H1 (cell line): ENCODE measurements around the gene SUGP2. TPM values are rescaled to one million over a fixed set of nuclear protein-coding genes. Genes with fewer than 3 reads are reported as not detected.

ENCODE experiments used
- CTCF ChIA-PET: fragments of 300-600 bp; sonication (Branson Sonifier 250); formaldehyde crosslinking; loops from one replicate; lab custom pipeline; 2021; ENCODE audit not compliant: partially characterized antibody; lab: Charles Lee
- POLR2A ChIA-PET: fragments of 300-600 bp; sonication (Branson Sonifier 250); formaldehyde crosslinking; loops from one replicate; lab custom pipeline; 2021; ENCODE audit warnings: inconsistent platforms; ENCODE audit not compliant: partially characterized antibody; lab: Charles Lee
- DNase-seq, 2 experiments: peaks; one replicate each; pipeline versions ENCODE4 v3.0.0 to v3.0.0-alpha.2; 2010 to 2022; ENCODE audit warnings: low spot score in 2 of 2, low read depth in 1 of 2, mixed read lengths in 1 of 2
- FAIRE-seq: peaks from 2 replicates; lab custom pipeline; 2011; peaks lifted over from hg19 to GRCh38; lab: Jason Lieb, UNC
- H2AFZ ChIP-seq: 2 replicates; pipeline ENCODE4 v1.8.1; 2012; ENCODE audit warnings: low read length, inconsistent platforms
- H2AK5ac ChIP-seq: 2 replicates; pipeline ENCODE4 v1.6.1; 2013; ENCODE audit warnings: low read depth, low read length
- H2BK120ac ChIP-seq: replicated peaks from 2 replicates; pipeline ENCODE3; 2013; ENCODE audit warnings: low read depth, low read length, inconsistent platforms
- H2BK12ac ChIP-seq: 2 replicates; pipeline ENCODE4 v1.6.1; 2013; ENCODE audit warnings: low read depth, low read length
- H2BK15ac ChIP-seq: 2 replicates; pipeline ENCODE4 v1.6.1; 2013; ENCODE audit warnings: low read length
- H2BK20ac ChIP-seq: 2 replicates; pipeline ENCODE4 v1.6.1; 2013; ENCODE audit warnings: low read length
- H2BK5ac ChIP-seq: 2 replicates; pipeline ENCODE4 v1.6.1; 2013; ENCODE audit warnings: low read depth, low read length
- H3K14ac ChIP-seq: 2 replicates; pipeline ENCODE4 v1.6.1; 2013; ENCODE audit warnings: inconsistent platforms; ENCODE audit not compliant: insufficient read length
- H3K18ac ChIP-seq: 2 replicates; pipeline ENCODE4 v1.6.1; 2013; ENCODE audit warnings: low read length; ENCODE audit errors: extremely low read depth
- H3K23ac ChIP-seq: 2 replicates; pipeline ENCODE4 v1.6.1; 2013; ENCODE audit warnings: inconsistent platforms; ENCODE audit not compliant: insufficient read length
- H3K23me2 ChIP-seq: 2 replicates; pipeline ENCODE4 v1.6.1; 2013; ENCODE audit warnings: low read depth, low read length
- H3K27ac ChIP-seq: 2 replicates; pipeline ENCODE4 v1.6.1; 2011; ENCODE audit warnings: low read depth, low read length, inconsistent platforms
- H3K27me3 ChIP-seq, 4 experiments: replicated peaks in 1 of 4; 1 replicate in 1 of 4; 2 replicates in 3 of 4; pipeline versions ENCODE4 v1.6.1 to v1.8.1; 2011 to 2013; ENCODE audit warnings: low read length in 3 of 4, mild to moderate bottlenecking in 3 of 4, inconsistent platforms in 2 of 4, mixed read lengths in 2 of 4, moderate library complexity in 1 of 4; ENCODE audit not compliant: control insufficient read depth in 3 of 4, insufficient read depth in 3 of 4; ENCODE audit errors: extremely low read depth in 1 of 4
- H3K36me3 ChIP-seq, 4 experiments: 2 replicates each; pipeline versions ENCODE4 v1.6.1 to v1.8.1; 2011 to 2013; ENCODE audit warnings: mild to moderate bottlenecking in 4 of 4, low read length in 3 of 4, moderate library complexity in 2 of 4, control low read depth in 1 of 4, inconsistent platforms in 1 of 4; ENCODE audit not compliant: insufficient read depth in 4 of 4, control insufficient read depth in 2 of 4
- H3K4ac ChIP-seq: replicated peaks from 2 replicates; pipeline ENCODE3; 2013; ENCODE audit warnings: low read length, low read depth, mixed read lengths, inconsistent platforms; ENCODE audit not compliant: insufficient read length
- H3K4me1 ChIP-seq, 4 experiments: replicated peaks in 1 of 4; 1 replicate in 1 of 4; 2 replicates in 3 of 4; pipeline versions ENCODE4 v1.6.1 to v1.8.1; 2011 to 2013; ENCODE audit warnings: low read length in 3 of 4, inconsistent platforms in 2 of 4, mixed read lengths in 1 of 4; ENCODE audit not compliant: insufficient read depth in 4 of 4, control insufficient read depth in 3 of 4
- H3K4me2 ChIP-seq, 2 experiments: 2 replicates each; pipeline versions ENCODE4 v1.6.1 to v1.8.1; 2011 to 2013; ENCODE audit warnings: low read depth in 2 of 2, low read length in 2 of 2, control low read depth in 1 of 2, inconsistent platforms in 1 of 2, mild to moderate bottlenecking in 1 of 2; ENCODE audit not compliant: insufficient read depth in 1 of 2
- H3K4me3 ChIP-seq, 4 experiments: fragments of 200-600, 300-600 bp in 1 of 4; sonication (generic), shearing (Covaris generic), sonication (Bioruptor Twin) in 1 of 4; 2 replicates each; pipeline versions ENCODE4 v1.5.1 to v1.8.1; 2011 to 2016; ENCODE audit warnings: low read length in 4 of 4, low read depth in 3 of 4, control low read depth in 2 of 4, inconsistent platforms in 2 of 4, mild to moderate bottlenecking in 2 of 4, mixed read lengths in 1 of 4, moderate library complexity in 1 of 4; ENCODE audit not compliant: insufficient read depth in 2 of 4; ENCODE audit errors: extremely low read depth in 1 of 4
- H3K56ac ChIP-seq: replicated peaks from 2 replicates; pipeline ENCODE3; 2013; ENCODE audit warnings: low read depth, mild to moderate bottlenecking, mixed read lengths, low read length, inconsistent platforms; ENCODE audit not compliant: insufficient read length
- H3K79me1 ChIP-seq: 2 replicates; pipeline ENCODE4 v1.6.1; 2013; ENCODE audit warnings: low read depth, low read length, control low read depth
- H3K79me2 ChIP-seq, 2 experiments: 2 replicates each; pipeline versions ENCODE4 v1.6.1 to v1.8.1; 2012 to 2013; ENCODE audit warnings: low read length in 2 of 2, mild to moderate bottlenecking in 2 of 2, inconsistent platforms in 1 of 2; ENCODE audit not compliant: insufficient read depth in 2 of 2, control insufficient read depth in 1 of 2
- H3K9ac ChIP-seq, 4 experiments: replicated peaks in 1 of 4; 1 replicate in 1 of 4; 2 replicates in 3 of 4; pipeline versions ENCODE4 v1.6.1 to v1.8.1; 2011 to 2013; ENCODE audit warnings: low read depth in 3 of 4, low read length in 3 of 4, control low read depth in 2 of 4, mild to moderate bottlenecking in 2 of 4, moderate library complexity in 2 of 4, inconsistent platforms in 1 of 4; ENCODE audit errors: extremely low read depth in 1 of 4
- H3K9me3 ChIP-seq, 2 experiments: 2 replicates each; pipeline versions ENCODE4 v1.6.1 to v1.8.1; 2012 to 2013; ENCODE audit warnings: mild to moderate bottlenecking in 2 of 2, moderate library complexity in 2 of 2, control low read depth in 1 of 2, inconsistent platforms in 1 of 2, low read depth in 1 of 2, low read length in 1 of 2, mixed read lengths in 1 of 2; ENCODE audit not compliant: insufficient read depth in 2 of 2
- H4K20me1 ChIP-seq, 2 experiments: replicated peaks in 1 of 2; 2 replicates each; pipeline versions ENCODE3 to v1.8.1; 2011 to 2013; ENCODE audit warnings: inconsistent platforms in 2 of 2, low read length in 2 of 2, mild to moderate bottlenecking in 1 of 2; ENCODE audit not compliant: insufficient read depth in 2 of 2, control insufficient read depth in 1 of 2
- H4K5ac ChIP-seq: 2 replicates; pipeline ENCODE4 v1.6.1; 2013; ENCODE audit warnings: low read length, low read depth, mixed read lengths, inconsistent platforms; ENCODE audit not compliant: insufficient read length
- H4K8ac ChIP-seq: 2 replicates; pipeline ENCODE4 v1.8.0; 2013; ENCODE audit warnings: mild to moderate bottlenecking, moderate library complexity, low read length, inconsistent platforms; ENCODE audit not compliant: insufficient read depth; ENCODE audit errors: extremely low read depth
- H4K91ac ChIP-seq: replicated peaks from 2 replicates; pipeline ENCODE3; 2013; ENCODE audit warnings: low read length, mixed read lengths, inconsistent platforms; ENCODE audit not compliant: insufficient read length
- BCL11A ChIP-seq, 2 experiments: IDR thresholded peaks; one replicate each; pipeline ENCODE4 v1.6.1; 2011; ENCODE audit warnings: low read depth in 2 of 2, low read length in 2 of 2, mild to moderate bottlenecking in 2 of 2
- CTCF ChIP-seq, 3 experiments: IDR thresholded peaks; 1 replicate in 2 of 3; 2 replicates in 1 of 3; pipeline versions ENCODE4 v1.5.1 to v1.6.1; 2011; ENCODE audit warnings: low read length in 3 of 3, mild to moderate bottlenecking in 3 of 3, inconsistent platforms in 2 of 3, low read depth in 1 of 3, moderate library complexity in 1 of 3; ENCODE audit not compliant: insufficient read depth in 1 of 3; ENCODE audit errors: control extremely low read depth in 1 of 3
- KDM4A ChIP-seq: IDR thresholded peaks from one replicate; pipeline ENCODE4 v1.7.1; 2012; ENCODE audit warnings: low read depth, mild to moderate bottlenecking, moderate library complexity, low read length, inconsistent platforms; ENCODE audit not compliant: severe bottlenecking
- RFX5 ChIP-seq: IDR thresholded peaks from 2 replicates; pipeline ENCODE4 v1.6.1; 2011; ENCODE audit warnings: low read depth, low read length, improper control_type of control experiment, borderline replicate concordance
- WGBS, 2 experiments: shearing (Covaris generic) in 1 of 2; methylation state at CpG; one replicate each; pipeline versions ENCODE4 v1.1.6 to v1.1.7; 2013 to 2015; ENCODE audit warnings: low lambda C conversion rate in 2 of 2, mixed read lengths in 2 of 2, inconsistent platforms in 1 of 2, low coverage in 1 of 2, missing lambda C conversion rate in 1 of 2; ENCODE audit not compliant: insufficient replicate concordance in 2 of 2, insufficient coverage in 1 of 2, insufficient read length in 1 of 2; ENCODE audit errors: extremely low coverage in 1 of 2, missing lambda C conversion rate in 1 of 2; 5-methylcytosine and 5-hydroxymethylcytosine counted together
- polyA plus RNA-seq, 7 experiments: library from polyadenylated mRNA; depleted of rRNA in 3 of 7; stranded (reverse) in 5 of 7; unstranded in 2 of 7; fragments of >200 nt in 5 of 7; fragments of 200-250 nt in 2 of 7; gene quantifications; 1 replicate in 5 of 7; 2 replicates in 1 of 7; 4 replicates in 1 of 7; pipeline versions ENCODE4 v1.2.1 to v1.2.3, GENCODE V29; 2011 to 2013; ENCODE audit warnings: missing spikeins in 2 of 7, mixed read lengths in 2 of 7
- total RNA-seq: library from RNA; stranded (reverse); fragmentation: NEBNext Ultra II Directional; extraction: Animal tissue kit (Norgen Biotek cat#: 25700); gene quantifications from 2 replicates; pipeline ENCODE4 v1.2.1, GENCODE V29; 2021

SUGP2 gene
- total and polyA plus RNA-seq, 2 of the 8 experiments (the other 6 are each of a cell fraction or from before 2014, with no cell fraction given): 57.7 to 114 TPM

GRCh38 chr19:18961767-18962620, 71.3 kb downstream of the SUGP2 start:
- H3K4me3 ChIP-seq: peak overlapping the region in 1 of 4 experiments; percentile 15; a peak in 3 of 8 replicates
- H3K23me2 ChIP-seq: no peaks in the 10 kb centered on the region; the same call in 1 of the 2 replicates
- no peaks in the 10 kb centered on the region for H3K36me3 ChIP-seq
- no peak overlapping the region for H3K9ac ChIP-seq
- H2BK120ac ChIP-seq: no peak overlapping the region
- H2BK15ac ChIP-seq: peak overlapping the region; percentile 81; the same call in 1 of the 2 replicates
- peak overlapping the region; percentile 16; the same call in 1 of the 2 replicates for H2AK5ac ChIP-seq
- no peak overlapping the region for H3K18ac ChIP-seq
- FAIRE-seq: no peak
- no peaks in the 10 kb centered on the region for H3K9me3 ChIP-seq
- H3K56ac ChIP-seq: no peak overlapping the region
- peak; percentile 78 to 92 for DNase-seq
- no peak overlapping the region for H3K14ac ChIP-seq
- WGBS, 2 experiments: 45% methylated on average over 15 of the region's 26 CpGs; no CpG with 5 or more reads in 1 of the 2 experiments
- POLR2A ChIA-PET: interaction anchor here (0.6 to 1.2 kb wide), 7 partner anchors 9 to 231 kb away, joined by 3 to 8 read pairs (median 3); no protein-coding TSS in a partner anchor
- 0 out of 2 replicates have a peak overlapping the region, but pooled peaks have one; percentile 25 for H2AFZ ChIP-seq
- peak overlapping the region; percentile 9; the same call in 1 of the 2 replicates for H2BK20ac ChIP-seq
- peak overlapping the region; percentile 33 to 58 for H3K4me2 ChIP-seq
- H3K4ac ChIP-seq: no peak overlapping the region
- no peaks in the 10 kb centered on the region for H3K27me3 ChIP-seq
- no peak overlapping the region; the same call in none of the 2 replicates for H4K8ac ChIP-seq
- 0 out of 2 replicates have a peak overlapping the region, but pooled peaks have one; percentile 39 for H2BK12ac ChIP-seq
- no peaks in the 10 kb centered on the region for H4K20me1 ChIP-seq
- peak overlapping the region; percentile 48 for H4K91ac ChIP-seq
- H3K79me1 ChIP-seq: no peaks in the 10 kb centered on the region
- H3K79me2 ChIP-seq: no peaks in the 10 kb centered on the region
- CTCF ChIA-PET: interaction anchor here (0.7 to 2.1 kb wide), 2 partner anchors 8 to 24 kb away, joined by 3 to 6 read pairs; no protein-coding TSS in a partner anchor
- peaks cover 0 to 5% (median 2%) of the 10 kb centered on the region in 4 experiments; a peak in 3 of 7 replicates for H3K4me1 ChIP-seq
- peak overlapping the region; percentile 67; the same call in 1 of the 2 replicates for H2BK5ac ChIP-seq
- H3K27ac ChIP-seq: no peak overlapping the region
- H4K5ac ChIP-seq: no peak overlapping the region
- H3K23ac ChIP-seq: no peak overlapping the region
- TF ChIP-seq CTCF (IDR thresholded peaks at IDR 0.05; ENCODE audit: control extremely low read depth in 1 of 3, insufficient read depth in 1 of 3, low read depth in 1 of 3, low read length in 3 of 3): peak; percentile 32 to 51 (median 47)
- no peak for TF ChIP-seq KDM4A
- no peak for TF ChIP-seq BCL11A (IDR thresholded peaks at IDR 0.05; ENCODE audit: low read depth in 2 of 2, low read length in 2 of 2)
- TF ChIP-seq RFX5: no peak
